Peyer's patch (tissue), 4 donors: ENCODE measurements around the gene TPRN. TPM values are rescaled to one million over a fixed set of nuclear protein-coding genes. Genes with fewer than 3 reads are reported as not detected.

Source experiments
- DNase-seq, 3 donors: peaks; one replicate each; pipeline ENCODE4 v3.0.0-alpha.2; 2017 to 2019
- H3K27ac ChIP-seq, 4 donors: fragments of 200-600 bp; sonication (generic); one replicate each; pipeline ENCODE4 v1.5.1; 2016 to 2019
- H3K27me3 ChIP-seq, 2 donors: fragments of 200-600 bp; sonication (generic); one replicate each; pipeline ENCODE4 v1.5.1; 2019
- H3K36me3 ChIP-seq, 3 donors: fragments of 200-600 bp; sonication (generic); one replicate each; pipeline ENCODE4 v1.5.1; 2016 to 2019
- H3K4me1 ChIP-seq, 4 donors: fragments of 200-600 bp; sonication (generic); one replicate each; pipeline ENCODE4 v1.5.1; 2016 to 2019
- H3K4me3 ChIP-seq, 4 donors: fragments of 200-600 bp; sonication (generic); 1 replicate in 3 of 4; 2 replicates in 1 of 4; pipeline ENCODE4 v1.5.1; 2016 to 2019; ENCODE audit warnings: mild to moderate bottlenecking in 1 of 4
- H3K9me3 ChIP-seq, 4 donors: fragments of 200-600 bp; sonication (generic); one replicate each; pipeline ENCODE4 v1.5.1; 2016 to 2019; ENCODE audit warnings: mild to moderate bottlenecking in 1 of 4
- POLR2A ChIP-seq, 2 donors: fragments of 450-650 bp; IDR thresholded peaks; one replicate each; pipeline ENCODE4 v1.5.1; 2017; ENCODE audit warnings: antibody characterized with exemption in 2 of 2, mild to moderate bottlenecking in 2 of 2, moderate library complexity in 2 of 2
- total RNA-seq, 4 donors: library from RNA; depleted of rRNA; stranded (reverse); fragments of >200 nt; gene quantifications; one replicate each; pipeline ENCODE4 v1.1.0, GENCODE V29; 2016
- TF ChIP-seq, protein P1 (sequence below), 6 experiments: fragments of 450-650 bp in 4 of 6; fragments of 200-600 bp in 2 of 6; sonication (generic) in 1 of 6; IDR thresholded peaks; one replicate each; pipeline ENCODE4 v1.5.1; 2017 to 2019; ENCODE audit warnings: antibody characterized with exemption in 6 of 6, mild to moderate bottlenecking in 3 of 6, moderate library complexity in 1 of 6

Gene TPRN
- total RNA-seq, 4 donors from 2014 or later = 28.1 to 167 (median 130) TPM

GRCh38 chr9:137161558-137162486 is 38.7 kb downstream of the TPRN start:
- peaks cover 0 to 70% of the 10 kb centered on the region in 2 donors for H3K27me3 ChIP-seq
- TF ChIP-seq, protein P1, sequence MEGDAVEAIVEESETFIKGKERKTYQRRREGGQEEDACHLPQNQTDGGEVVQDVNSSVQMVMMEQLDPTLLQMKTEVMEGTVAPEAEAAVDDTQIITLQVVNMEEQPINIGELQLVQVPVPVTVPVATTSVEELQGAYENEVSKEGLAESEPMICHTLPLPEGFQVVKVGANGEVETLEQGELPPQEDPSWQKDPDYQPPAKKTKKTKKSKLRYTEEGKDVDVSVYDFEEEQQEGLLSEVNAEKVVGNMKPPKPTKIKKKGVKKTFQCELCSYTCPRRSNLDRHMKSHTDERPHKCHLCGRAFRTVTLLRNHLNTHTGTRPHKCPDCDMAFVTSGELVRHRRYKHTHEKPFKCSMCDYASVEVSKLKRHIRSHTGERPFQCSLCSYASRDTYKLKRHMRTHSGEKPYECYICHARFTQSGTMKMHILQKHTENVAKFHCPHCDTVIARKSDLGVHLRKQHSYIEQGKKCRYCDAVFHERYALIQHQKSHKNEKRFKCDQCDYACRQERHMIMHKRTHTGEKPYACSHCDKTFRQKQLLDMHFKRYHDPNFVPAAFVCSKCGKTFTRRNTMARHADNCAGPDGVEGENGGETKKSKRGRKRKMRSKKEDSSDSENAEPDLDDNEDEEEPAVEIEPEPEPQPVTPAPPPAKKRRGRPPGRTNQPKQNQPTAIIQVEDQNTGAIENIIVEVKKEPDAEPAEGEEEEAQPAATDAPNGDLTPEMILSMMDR (IDR thresholded peaks at IDR 0.05) = no peak
- no peak for TF ChIP-seq POLR2A (IDR thresholded peaks at IDR 0.05)
- no peaks in the 10 kb centered on the region for H3K36me3 ChIP-seq
- DNase-seq = no peak
- peaks cover 0 to 31% (median 11%) of the 10 kb centered on the region in 4 donors for H3K4me1 ChIP-seq
- H3K4me3 ChIP-seq = no peak overlapping the region
- no peaks in the 10 kb centered on the region for H3K9me3 ChIP-seq
- no peak overlapping the region for H3K27ac ChIP-seq

DNA sequence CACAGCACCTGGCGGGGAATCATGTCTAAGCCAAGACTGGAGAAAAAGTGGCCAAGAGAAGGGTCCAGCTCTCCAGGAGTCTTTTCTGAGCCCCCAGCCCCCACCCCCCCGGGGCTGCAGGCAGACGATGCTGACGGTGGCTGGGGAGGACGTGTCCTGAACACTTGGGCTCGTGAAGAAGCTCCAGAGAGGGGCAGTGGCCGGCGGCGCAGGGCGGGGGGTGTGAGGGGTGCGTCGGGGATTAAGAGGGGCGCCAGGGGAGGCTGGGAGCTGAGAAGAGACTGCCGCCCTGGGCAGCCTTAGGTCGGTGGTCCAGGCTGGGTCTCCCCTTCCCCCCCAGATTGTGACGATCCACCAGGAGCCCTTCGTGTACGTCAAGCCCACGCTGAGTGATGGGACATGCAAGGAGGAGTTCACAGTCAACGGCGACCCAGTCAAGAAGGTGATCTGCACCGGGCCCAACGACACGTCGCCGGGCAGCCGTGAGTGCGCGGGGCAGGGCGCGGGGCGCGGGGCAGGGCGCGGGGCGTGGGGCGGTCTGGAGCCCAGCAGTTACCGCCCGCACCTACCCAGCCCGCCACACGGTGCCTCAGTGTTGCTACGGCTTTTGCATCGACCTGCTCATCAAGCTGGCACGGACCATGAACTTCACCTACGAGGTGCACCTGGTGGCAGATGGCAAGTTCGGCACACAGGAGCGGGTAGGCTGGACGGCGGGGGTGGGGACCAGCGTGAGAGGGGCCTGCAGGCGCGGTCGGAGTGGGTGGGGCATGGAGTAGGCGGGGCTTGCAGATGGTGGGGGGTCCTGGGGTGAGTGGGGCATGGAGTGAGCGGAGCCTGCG is 39.6 kb downstream of the TPRN start:
- DNase-seq = no peak
- Histone ChIP-seq H3K27me3 (peaks cover 0 to 61% of the 10 kb centered on the region in 2 donors), H3K36me3 (no peaks in the 10 kb centered on the region), H3K27ac (no peak overlapping the region), H3K4me1 (peaks cover 0 to 37% (median 13%) of the 10 kb centered on the region in 4 donors), H3K4me3 (no peak overlapping the region), H3K9me3 (no peaks in the 10 kb centered on the region)
- TF ChIP-seq POLR2A (IDR thresholded peaks at IDR 0.05) = no peak
- TF ChIP-seq, protein P1 (IDR thresholded peaks at IDR 0.05) = no peak

DNA sequence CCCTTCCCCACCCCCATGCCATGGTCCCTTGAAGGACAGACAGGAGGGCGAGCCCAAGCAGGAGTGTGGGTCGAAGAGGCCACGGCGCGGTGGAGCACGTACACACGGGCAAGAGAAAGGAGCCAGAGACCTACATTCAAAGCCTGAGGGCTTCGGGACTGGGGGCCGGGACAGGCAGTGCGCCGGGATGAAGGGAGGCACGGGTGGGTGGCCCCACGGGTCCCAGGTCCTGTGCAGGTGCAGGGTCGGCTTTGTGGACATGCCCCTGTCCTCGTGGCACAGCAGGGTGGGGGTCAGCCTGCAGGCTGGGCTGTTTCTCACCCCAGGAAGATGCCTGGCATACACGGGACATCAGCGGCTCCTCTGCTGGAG is 40.5 kb downstream of the TPRN start:
- DNase-seq = no peak
- H3K9me3 ChIP-seq = no peaks in the 10 kb centered on the region
- H3K27me3 ChIP-seq = peaks cover 0 to 53% of the 10 kb centered on the region in 2 donors
- H3K27ac ChIP-seq = no peak overlapping the region
- H3K36me3 ChIP-seq = no peaks in the 10 kb centered on the region
- H3K4me1 ChIP-seq = peaks cover 0 to 37% (median 13%) of the 10 kb centered on the region in 4 donors
- no peak for TF ChIP-seq POLR2A (IDR thresholded peaks at IDR 0.05)
- TF ChIP-seq, protein P1 (IDR thresholded peaks at IDR 0.05) = no peak
- no peak overlapping the region for H3K4me3 ChIP-seq

GRCh38 chr9:137159105-137160053 is 41.2 kb downstream of the TPRN start:
- Histone ChIP-seq H3K27ac (no peak overlapping the region), H3K36me3 (no peaks in the 10 kb centered on the region), H3K9me3 (no peaks in the 10 kb centered on the region), H3K4me1 (peaks cover 0 to 37% (median 13%) of the 10 kb centered on the region in 4 donors), H3K4me3 (no peak overlapping the region), H3K27me3 (peaks cover 0 to 47% of the 10 kb centered on the region in 2 donors)
- no peak for DNase-seq
- TF ChIP-seq, protein P1 (IDR thresholded peaks at IDR 0.05) = no peak
- TF ChIP-seq POLR2A (IDR thresholded peaks at IDR 0.05) = no peak

- Histone ChIP-seq H3K4me3 (no peak overlapping the region), H3K4me1 (peaks cover 0 to 36% (median 13%) of the 10 kb centered on the region in 4 donors), H3K27ac (no peak overlapping the region), H3K36me3 (no peaks in the 10 kb centered on the region), H3K9me3 (no peaks in the 10 kb centered on the region), H3K27me3 (peaks cover 0 to 43% of the 10 kb centered on the region in 2 donors)
- no peak for TF ChIP-seq POLR2A (IDR thresholded peaks at IDR 0.05)
- TF ChIP-seq, protein P1 (IDR thresholded peaks at IDR 0.05) = no peak
- no peak for DNase-seq
Observed at GRCh38 chr9:137158625-137159024, 41.9 kb downstream of the TPRN start.
